Measurements from ENCODE around the gene CFAP210. TPM values are rescaled to one million over a fixed set of nuclear protein-coding genes. Genes with fewer than 3 reads are reported as not detected.

The CFAP210 gene
- total RNA-seq, 1 experiment from 2014 or later, result 0.20 TPM

DNA sequence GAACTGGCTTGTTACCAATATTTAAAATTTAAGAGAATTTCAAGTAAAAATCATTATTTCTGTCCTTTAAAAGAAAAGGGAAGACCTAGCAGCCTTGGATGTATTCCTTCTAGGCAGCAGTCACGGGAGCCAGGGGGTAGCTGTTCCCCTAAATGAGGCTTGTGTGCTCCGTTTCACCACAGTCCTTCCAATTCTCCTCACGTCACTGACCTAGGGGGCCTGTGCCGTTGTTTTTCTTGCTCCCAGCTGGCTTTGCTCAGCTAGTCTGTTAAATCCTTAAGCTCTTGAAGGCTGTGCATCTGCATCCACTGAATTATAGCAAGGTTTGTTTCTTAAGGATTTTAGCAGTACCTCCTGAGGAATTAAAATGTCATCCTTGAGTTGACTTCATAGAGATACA, 49.3 kb upstream of the CFAP210 start (continued):
- TF ChIP-seq, protein P1, sequence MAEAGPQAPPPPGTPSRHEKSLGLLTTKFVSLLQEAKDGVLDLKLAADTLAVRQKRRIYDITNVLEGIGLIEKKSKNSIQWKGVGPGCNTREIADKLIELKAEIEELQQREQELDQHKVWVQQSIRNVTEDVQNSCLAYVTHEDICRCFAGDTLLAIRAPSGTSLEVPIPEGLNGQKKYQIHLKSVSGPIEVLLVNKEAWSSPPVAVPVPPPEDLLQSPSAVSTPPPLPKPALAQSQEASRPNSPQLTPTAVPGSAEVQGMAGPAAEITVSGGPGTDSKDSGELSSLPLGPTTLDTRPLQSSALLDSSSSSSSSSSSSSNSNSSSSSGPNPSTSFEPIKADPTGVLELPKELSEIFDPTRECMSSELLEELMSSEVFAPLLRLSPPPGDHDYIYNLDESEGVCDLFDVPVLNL (CRISPR knock-in tag; IDR thresholded peaks at IDR 0.05; ENCODE audit: borderline replicate concordance, low read depth), result no peak
- TF ChIP-seq, protein P2, sequence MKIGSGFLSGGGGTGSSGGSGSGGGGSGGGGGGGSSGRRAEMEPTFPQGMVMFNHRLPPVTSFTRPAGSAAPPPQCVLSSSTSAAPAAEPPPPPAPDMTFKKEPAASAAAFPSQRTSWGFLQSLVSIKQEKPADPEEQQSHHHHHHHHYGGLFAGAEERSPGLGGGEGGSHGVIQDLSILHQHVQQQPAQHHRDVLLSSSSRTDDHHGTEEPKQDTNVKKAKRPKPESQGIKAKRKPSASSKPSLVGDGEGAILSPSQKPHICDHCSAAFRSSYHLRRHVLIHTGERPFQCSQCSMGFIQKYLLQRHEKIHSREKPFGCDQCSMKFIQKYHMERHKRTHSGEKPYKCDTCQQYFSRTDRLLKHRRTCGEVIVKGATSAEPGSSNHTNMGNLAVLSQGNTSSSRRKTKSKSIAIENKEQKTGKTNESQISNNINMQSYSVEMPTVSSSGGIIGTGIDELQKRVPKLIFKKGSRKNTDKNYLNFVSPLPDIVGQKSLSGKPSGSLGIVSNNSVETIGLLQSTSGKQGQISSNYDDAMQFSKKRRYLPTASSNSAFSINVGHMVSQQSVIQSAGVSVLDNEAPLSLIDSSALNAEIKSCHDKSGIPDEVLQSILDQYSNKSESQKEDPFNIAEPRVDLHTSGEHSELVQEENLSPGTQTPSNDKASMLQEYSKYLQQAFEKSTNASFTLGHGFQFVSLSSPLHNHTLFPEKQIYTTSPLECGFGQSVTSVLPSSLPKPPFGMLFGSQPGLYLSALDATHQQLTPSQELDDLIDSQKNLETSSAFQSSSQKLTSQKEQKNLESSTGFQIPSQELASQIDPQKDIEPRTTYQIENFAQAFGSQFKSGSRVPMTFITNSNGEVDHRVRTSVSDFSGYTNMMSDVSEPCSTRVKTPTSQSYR (CRISPR knock-in tag; IDR thresholded peaks at IDR 0.05), result no peak
- TF ChIP-seq, protein P3, sequence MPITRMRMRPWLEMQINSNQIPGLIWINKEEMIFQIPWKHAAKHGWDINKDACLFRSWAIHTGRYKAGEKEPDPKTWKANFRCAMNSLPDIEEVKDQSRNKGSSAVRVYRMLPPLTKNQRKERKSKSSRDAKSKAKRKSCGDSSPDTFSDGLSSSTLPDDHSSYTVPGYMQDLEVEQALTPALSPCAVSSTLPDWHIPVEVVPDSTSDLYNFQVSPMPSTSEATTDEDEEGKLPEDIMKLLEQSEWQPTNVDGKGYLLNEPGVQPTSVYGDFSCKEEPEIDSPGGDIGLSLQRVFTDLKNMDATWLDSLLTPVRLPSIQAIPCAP (CRISPR knock-in tag; IDR thresholded peaks at IDR 0.05), result no peak
- TF ChIP-seq, protein P4, sequence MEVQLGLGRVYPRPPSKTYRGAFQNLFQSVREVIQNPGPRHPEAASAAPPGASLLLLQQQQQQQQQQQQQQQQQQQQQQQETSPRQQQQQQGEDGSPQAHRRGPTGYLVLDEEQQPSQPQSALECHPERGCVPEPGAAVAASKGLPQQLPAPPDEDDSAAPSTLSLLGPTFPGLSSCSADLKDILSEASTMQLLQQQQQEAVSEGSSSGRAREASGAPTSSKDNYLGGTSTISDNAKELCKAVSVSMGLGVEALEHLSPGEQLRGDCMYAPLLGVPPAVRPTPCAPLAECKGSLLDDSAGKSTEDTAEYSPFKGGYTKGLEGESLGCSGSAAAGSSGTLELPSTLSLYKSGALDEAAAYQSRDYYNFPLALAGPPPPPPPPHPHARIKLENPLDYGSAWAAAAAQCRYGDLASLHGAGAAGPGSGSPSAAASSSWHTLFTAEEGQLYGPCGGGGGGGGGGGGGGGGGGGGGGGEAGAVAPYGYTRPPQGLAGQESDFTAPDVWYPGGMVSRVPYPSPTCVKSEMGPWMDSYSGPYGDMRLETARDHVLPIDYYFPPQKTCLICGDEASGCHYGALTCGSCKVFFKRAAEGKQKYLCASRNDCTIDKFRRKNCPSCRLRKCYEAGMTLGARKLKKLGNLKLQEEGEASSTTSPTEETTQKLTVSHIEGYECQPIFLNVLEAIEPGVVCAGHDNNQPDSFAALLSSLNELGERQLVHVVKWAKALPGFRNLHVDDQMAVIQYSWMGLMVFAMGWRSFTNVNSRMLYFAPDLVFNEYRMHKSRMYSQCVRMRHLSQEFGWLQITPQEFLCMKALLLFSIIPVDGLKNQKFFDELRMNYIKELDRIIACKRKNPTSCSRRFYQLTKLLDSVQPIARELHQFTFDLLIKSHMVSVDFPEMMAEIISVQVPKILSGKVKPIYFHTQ (CRISPR knock-in tag; IDR thresholded peaks at IDR 0.05), result no peak
- TF ChIP-seq TEAD4 (CRISPR knock-in tag; IDR thresholded peaks at IDR 0.05) (no peak), TP53 (CRISPR knock-in tag; IDR thresholded peaks at IDR 0.05) (no peak)

DNA sequence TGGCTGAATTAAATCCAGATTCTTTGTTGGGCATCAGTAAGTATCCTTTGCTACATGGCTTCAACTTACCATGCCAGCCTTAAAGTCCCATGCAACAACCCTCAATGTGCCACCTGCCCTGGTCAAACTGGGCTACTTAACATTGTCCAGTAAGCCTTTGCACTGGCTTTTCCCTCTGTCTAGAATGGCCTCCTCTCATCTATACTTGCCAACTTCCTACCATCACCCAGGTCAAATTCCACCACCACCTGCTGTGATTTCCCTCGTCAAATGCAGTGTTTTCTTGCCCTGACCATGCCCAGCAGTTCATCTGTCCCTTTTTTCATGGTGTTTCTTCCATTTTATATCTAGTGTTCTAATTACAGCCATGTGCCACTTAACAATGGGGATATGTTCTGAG, 45.1 kb upstream of the CFAP210 start:
- CTCF ChIA-PET, result no interaction called here
- Mint-ChIP-seq H3K4me1 (peaks cover 30% of the 10 kb centered on the region), H3K27ac (peak overlapping the region; percentile 58)

More for the DNA sequence above, 45.1 kb upstream of the CFAP210 start:
- Mint-ChIP-seq H3K4me3 (no peak overlapping the region), H3K27me3 (ENCODE audit: low read depth) (no peaks in the 10 kb centered on the region), H3K9me3 (no peaks in the 10 kb centered on the region), H3K36me3 (peaks cover 35% of the 10 kb centered on the region)
- POLR2A ChIA-PET, result no interaction called here
- no peak for TF ChIP-seq NR2C2 (CRISPR knock-in tag; IDR thresholded peaks at IDR 0.05)
- TF ChIP-seq TP53 (CRISPR knock-in tag; IDR thresholded peaks at IDR 0.05), result no peak
- TF ChIP-seq, protein P5, sequence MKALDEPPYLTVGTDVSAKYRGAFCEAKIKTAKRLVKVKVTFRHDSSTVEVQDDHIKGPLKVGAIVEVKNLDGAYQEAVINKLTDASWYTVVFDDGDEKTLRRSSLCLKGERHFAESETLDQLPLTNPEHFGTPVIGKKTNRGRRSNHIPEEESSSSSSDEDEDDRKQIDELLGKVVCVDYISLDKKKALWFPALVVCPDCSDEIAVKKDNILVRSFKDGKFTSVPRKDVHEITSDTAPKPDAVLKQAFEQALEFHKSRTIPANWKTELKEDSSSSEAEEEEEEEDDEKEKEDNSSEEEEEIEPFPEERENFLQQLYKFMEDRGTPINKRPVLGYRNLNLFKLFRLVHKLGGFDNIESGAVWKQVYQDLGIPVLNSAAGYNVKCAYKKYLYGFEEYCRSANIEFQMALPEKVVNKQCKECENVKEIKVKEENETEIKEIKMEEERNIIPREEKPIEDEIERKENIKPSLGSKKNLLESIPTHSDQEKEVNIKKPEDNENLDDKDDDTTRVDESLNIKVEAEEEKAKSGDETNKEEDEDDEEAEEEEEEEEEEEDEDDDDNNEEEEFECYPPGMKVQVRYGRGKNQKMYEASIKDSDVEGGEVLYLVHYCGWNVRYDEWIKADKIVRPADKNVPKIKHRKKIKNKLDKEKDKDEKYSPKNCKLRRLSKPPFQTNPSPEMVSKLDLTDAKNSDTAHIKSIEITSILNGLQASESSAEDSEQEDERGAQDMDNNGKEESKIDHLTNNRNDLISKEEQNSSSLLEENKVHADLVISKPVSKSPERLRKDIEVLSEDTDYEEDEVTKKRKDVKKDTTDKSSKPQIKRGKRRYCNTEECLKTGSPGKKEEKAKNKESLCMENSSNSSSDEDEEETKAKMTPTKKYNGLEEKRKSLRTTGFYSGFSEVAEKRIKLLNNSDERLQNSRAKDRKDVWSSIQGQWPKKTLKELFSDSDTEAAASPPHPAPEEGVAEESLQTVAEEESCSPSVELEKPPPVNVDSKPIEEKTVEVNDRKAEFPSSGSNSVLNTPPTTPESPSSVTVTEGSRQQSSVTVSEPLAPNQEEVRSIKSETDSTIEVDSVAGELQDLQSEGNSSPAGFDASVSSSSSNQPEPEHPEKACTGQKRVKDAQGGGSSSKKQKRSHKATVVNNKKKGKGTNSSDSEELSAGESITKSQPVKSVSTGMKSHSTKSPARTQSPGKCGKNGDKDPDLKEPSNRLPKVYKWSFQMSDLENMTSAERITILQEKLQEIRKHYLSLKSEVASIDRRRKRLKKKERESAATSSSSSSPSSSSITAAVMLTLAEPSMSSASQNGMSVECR (CRISPR knock-in tag; IDR thresholded peaks at IDR 0.05; ENCODE audit: borderline replicate concordance), result no peak
- no peak for TF ChIP-seq JAZF1 (CRISPR knock-in tag; IDR thresholded peaks at IDR 0.05)
- ATAC-seq (no peak), DNase-seq (ENCODE audit: low spot score) (no peak)
